ENCODE data around the gene STPG2. TPM values are rescaled to one million over a fixed set of nuclear protein-coding genes. Genes with fewer than 3 reads are reported as not detected.

STPG2 gene
- total RNA-seq, 4 donors from 2014 or later = 0.90 to 2.4 (median 1.5) TPM

- no peaks in the 10 kb centered on the region for H3K36me3 ChIP-seq
- no peak for DNase-seq (ENCODE audit: low spot score in 2 of 2)
- no peak for TF ChIP-seq CTCF (IDR thresholded peaks at IDR 0.05)
- TF ChIP-seq EP300 (IDR thresholded peaks at IDR 0.05) = no peak
- no peak for TF ChIP-seq POLR2A (IDR thresholded peaks at IDR 0.05)
- H3K27me3 ChIP-seq = no peaks in the 10 kb centered on the region
- H3K27ac ChIP-seq = no peak overlapping the region
- H3K4me1 ChIP-seq = no peaks in the 10 kb centered on the region
- H3K4me3 ChIP-seq = no peak overlapping the region
- WGBS, 2 donors = 63 to 76% methylated on average over 2 of the region's 2 CpGs
- peaks cover 0 to 3% (median 0%) of the 10 kb centered on the region in 4 donors for H3K9me3 ChIP-seq
Measured at GRCh38 chr4:98068495-98068894, 74.8 kb downstream of the STPG2 start.

DNA sequence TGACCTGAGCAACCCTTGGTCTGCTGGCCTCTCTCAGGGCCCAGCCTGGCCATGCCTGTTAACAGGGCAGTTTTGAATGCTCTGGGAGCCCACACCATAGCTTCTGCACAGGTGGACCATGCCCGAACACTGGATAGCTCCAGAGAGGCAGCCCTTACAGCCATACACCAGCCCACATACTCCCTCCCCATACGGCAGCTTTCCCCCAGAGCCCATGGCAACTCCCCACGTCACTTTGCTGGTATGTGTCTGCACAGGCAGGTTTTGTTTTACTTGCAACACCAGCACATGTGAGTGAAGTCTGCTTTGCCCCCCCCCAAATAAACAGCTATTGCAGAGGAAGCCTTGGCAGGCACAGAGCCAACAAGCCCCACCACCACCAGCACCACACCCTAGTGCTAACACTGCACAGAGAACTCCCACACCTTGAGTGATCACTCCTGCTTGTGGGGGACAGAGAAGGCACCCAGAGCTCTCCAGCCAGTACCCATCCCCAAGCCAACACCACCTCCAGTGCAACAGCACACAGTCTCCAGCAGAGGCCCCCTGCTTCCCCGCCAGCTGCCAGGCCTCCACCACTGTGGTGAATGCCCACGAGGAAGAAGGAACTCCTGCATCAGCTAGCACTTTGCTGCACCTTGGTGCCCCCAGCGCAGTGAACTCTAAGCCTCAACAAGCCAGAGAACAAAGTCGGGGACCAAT lies 87.3 kb downstream of the STPG2 start:
- H3K27ac ChIP-seq = no peak overlapping the region
- 83 to 95% methylated on average over 6 to 7 of the region's 7 CpGs for WGBS, 2 donors
- DNase-seq (ENCODE audit: low spot score in 2 of 2) = no peak
- no peaks in the 10 kb centered on the region for H3K27me3 ChIP-seq
- H3K4me3 ChIP-seq = no peak overlapping the region
- H3K36me3 ChIP-seq = no peaks in the 10 kb centered on the region
- no peaks in the 10 kb centered on the region for H3K4me1 ChIP-seq
- TF ChIP-seq CTCF (IDR thresholded peaks at IDR 0.05) (no peak), POLR2A (IDR thresholded peaks at IDR 0.05) (no peak), EP300 (IDR thresholded peaks at IDR 0.05) (no peak)
- peaks cover 0 to 19% (median 2%) of the 10 kb centered on the region in 4 donors for H3K9me3 ChIP-seq

- H3K27me3 ChIP-seq = no peaks in the 10 kb centered on the region
- no peaks in the 10 kb centered on the region for H3K4me1 ChIP-seq
- WGBS, 2 donors = 42 to 56% methylated on average over 1 of the region's 1 CpG
- H3K9me3 ChIP-seq = peaks cover 0 to 6% (median 0%) of the 10 kb centered on the region in 4 donors
- DNase-seq (ENCODE audit: low spot score in 2 of 2) = no peak
- H3K36me3 ChIP-seq = no peaks in the 10 kb centered on the region
- no peak overlapping the region for H3K27ac ChIP-seq
- no peak overlapping the region for H3K4me3 ChIP-seq
- TF ChIP-seq EP300 (IDR thresholded peaks at IDR 0.05) = no peak
- TF ChIP-seq POLR2A (IDR thresholded peaks at IDR 0.05) = no peak
- TF ChIP-seq CTCF (IDR thresholded peaks at IDR 0.05) = no peak
Measured at GRCh38 chr4:98046665-98047064, 96.6 kb downstream of the STPG2 start.

GRCh38 chr4:98030059-98030458 lies 113.2 kb downstream of the STPG2 start:
- Histone ChIP-seq H3K9me3 (peaks cover 0 to 18% (median 0%) of the 10 kb centered on the region in 4 donors), H3K4me3 (no peak overlapping the region), H3K27ac (no peak overlapping the region), H3K4me1 (no peaks in the 10 kb centered on the region), H3K36me3 (no peaks in the 10 kb centered on the region), H3K27me3 (no peaks in the 10 kb centered on the region)
- WGBS, 2 donors = 80 to 93% methylated on average over 1 of the region's 1 CpG
- no peak for TF ChIP-seq POLR2A (IDR thresholded peaks at IDR 0.05)
- no peak for TF ChIP-seq CTCF (IDR thresholded peaks at IDR 0.05)
- TF ChIP-seq EP300 (IDR thresholded peaks at IDR 0.05) = no peak
- DNase-seq (ENCODE audit: low spot score in 2 of 2) = no peak

- H3K4me3 ChIP-seq = no peak overlapping the region
- TF ChIP-seq POLR2A (IDR thresholded peaks at IDR 0.05) (no peak), CTCF (IDR thresholded peaks at IDR 0.05) (no peak), EP300 (IDR thresholded peaks at IDR 0.05) (no peak)
- H3K27ac ChIP-seq = no peak overlapping the region
- DNase-seq (ENCODE audit: low spot score in 2 of 2) = no peak
- no peaks in the 10 kb centered on the region for H3K27me3 ChIP-seq
- H3K4me1 ChIP-seq = no peaks in the 10 kb centered on the region
- WGBS, 2 donors = 70 to 74% methylated on average over 2 of the region's 2 CpGs
- peaks cover 0 to 8% (median 0%) of the 10 kb centered on the region in 4 donors for H3K9me3 ChIP-seq
- no peaks in the 10 kb centered on the region for H3K36me3 ChIP-seq
Measured at GRCh38 chr4:98027827-98028226, 115.4 kb downstream of the STPG2 start.
